ENCODE data around the gene CT45A10.

- no peak for TF ChIP-seq CREB5 (CRISPR knock-in tag; IDR thresholded peaks at IDR 0.05; ENCODE audit: low read depth)
- TF ChIP-seq PATZ1 (CRISPR knock-in tag; IDR thresholded peaks at IDR 0.05; ENCODE audit: borderline replicate concordance): no peak
- TF ChIP-seq TCF4 (CRISPR knock-in tag; IDR thresholded peaks at IDR 0.05; ENCODE audit: borderline replicate concordance): no peak
- TF ChIP-seq ZFP3 (CRISPR knock-in tag; IDR thresholded peaks at IDR 0.05): no peak
- no peak for TF ChIP-seq PPARA (CRISPR knock-in tag; IDR thresholded peaks at IDR 0.05; ENCODE audit: borderline replicate concordance)
- TF ChIP-seq ARNTL (CRISPR knock-in tag; IDR thresholded peaks at IDR 0.05; ENCODE audit: borderline replicate concordance, low read depth): no peak
Observed at GRCh38 chrX:135892781-135893180, 463 bp downstream of the CT45A10 start.

All from SK-N-SH treated with all-trans-retinoic acid at 6 μM for 48 hours (cell line).